ENCODE measurements around the gene TMEM74B. TPM values are rescaled to one million over a fixed set of nuclear protein-coding genes. Genes with fewer than 3 reads are reported as not detected.

Gene TMEM74B
- total RNA-seq: not detected in 2 replicates

GRCh38 chr20:1184638-1185315, at the start of gene TMEM74B:
Gene TMEM74B (minus strand): TSS chr20:1184981. CDS start chr20:1183801, 1,180 bp downstream.

GRCh38 chr20:1225783-1226654, 41.2 kb upstream of the TMEM74B start, which contains the start of gene RAD21L1:
Gene RAD21L1 (plus strand): TSS chr20:1226044. CDS start chr20:1228454, 2,410 bp downstream.

GRCh38 chr20:1202762-1203504, 18.2 kb upstream of the TMEM74B start, which contains the start of gene C20orf202:
Gene C20orf202 (plus strand): TSS chr20:1203454. CDS start chr20:1203586, 132 bp downstream.

Other genes starting within 250 kb of the TMEM74B start
- not detected in 2 replicates for gene RSPO4, start 182.7 kb downstream of the TMEM74B start, total RNA-seq
- gene PSMF1, start 66.4 kb downstream of the TMEM74B start, total RNA-seq: 29.9 and 42.6 TPM in 2 replicates
- not detected in 2 replicates for gene C20orf202, start 18.5 kb upstream of the TMEM74B start, total RNA-seq
- gene RAD21L1, start 41.1 kb upstream of the TMEM74B start, total RNA-seq: not detected in 2 replicates
- 5.5 and 6.3 TPM in 2 replicates for gene SNPH, start 81.3 kb upstream of the TMEM74B start, total RNA-seq
- gene SDCBP2, start 144.2 kb upstream of the TMEM74B start, total RNA-seq: 1.5 and 2.3 TPM in 2 replicates
- gene FKBP1A, start 208.1 kb upstream of the TMEM74B start, total RNA-seq: 182 and 223 TPM in 2 replicates